NB4 (cell line): ENCODE results near the gene TENM4.

ENCODE experiments used
- DNase-seq: peaks from one replicate; pipeline ENCODE4 v3.0.0; 2010; ENCODE audit warnings: low read depth
- H3K4me3 ChIP-seq: one replicate; pipeline ENCODE4 v1.5.1; 2011; ENCODE audit warnings: mild to moderate bottlenecking, low read depth, low read length, moderate library complexity
- CTCF ChIP-seq: IDR thresholded peaks from one replicate; pipeline ENCODE4 v1.5.1; 2012; ENCODE audit warnings: low read depth, low read length
- MAX ChIP-seq: IDR thresholded peaks from 2 replicates; pipeline ENCODE4 v1.6.1; 2011; ENCODE audit warnings: low read depth, low read length
- MYC ChIP-seq: IDR thresholded peaks from 2 replicates; pipeline ENCODE4 v1.6.1; 2011; ENCODE audit warnings: low read depth, low read length
- POLR2A ChIP-seq: IDR thresholded peaks from 2 replicates; pipeline ENCODE4 v1.6.1; 2011; ENCODE audit warnings: mild to moderate bottlenecking; ENCODE audit not compliant: insufficient read length; ENCODE audit errors: extremely low read depth

Gene TENM4

GRCh38 chr11:78791964-78792363 is 648.9 kb downstream of the TENM4 start:
- TF ChIP-seq POLR2A (no peak), MAX (no peak), MYC (no peak), CTCF (no peak)
- no peak for DNase-seq
- H3K4me3 ChIP-seq, result no peak overlapping the region

GRCh38 chr11:78791254-78791653 is 649.6 kb downstream of the TENM4 start:
- no peak for DNase-seq
- no peak for TF ChIP-seq CTCF
- no peak for TF ChIP-seq MYC
- no peak for TF ChIP-seq MAX
- no peak for TF ChIP-seq POLR2A
- H3K4me3 ChIP-seq, result no peak overlapping the region

- TF ChIP-seq MYC (no peak), MAX (no peak), CTCF (no peak), POLR2A (no peak)
- no peak for DNase-seq
Measured at GRCh38 chr11:78790784-78791183, 650.0 kb downstream of the TENM4 start.

GRCh38 chr11:78789375-78789774 is 651.5 kb downstream of the TENM4 start:
- no peak for DNase-seq
- H3K4me3 ChIP-seq, result no peak overlapping the region
- TF ChIP-seq POLR2A, result no peak
- TF ChIP-seq MYC, result no peak
- no peak for TF ChIP-seq MAX
- TF ChIP-seq CTCF, result no peak

More at GRCh38 chr11:78790784-78791183, 650.0 kb downstream of the TENM4 start:
- H3K4me3 ChIP-seq, result no peak overlapping the region

- no peak for DNase-seq
- TF ChIP-seq CTCF (no peak), MAX (no peak), MYC (no peak), POLR2A (no peak)
- no peak overlapping the region for H3K4me3 ChIP-seq
Measured at GRCh38 chr11:78788533-78788932, 652.3 kb downstream of the TENM4 start.

GRCh38 chr11:78787696-78788095 is 653.1 kb downstream of the TENM4 start:
- TF ChIP-seq MAX, result no peak
- DNase-seq, result no peak
- no peak overlapping the region for H3K4me3 ChIP-seq
